Non-pigmented ciliary epithelial cell (primary cell): Measurements from ENCODE around the gene AGFG1.
"Not testable (repeated sequence)": the region's sequence is repeated elsewhere in the genome, so short reads cannot be mapped to it uniquely, and the experiment has no call there.

Experiments
- DNase-seq: peaks from one replicate; pipeline ENCODE4 v3.0.0-alpha.2; 2010; ENCODE audit warnings: low read depth

Gene AGFG1

DNA sequence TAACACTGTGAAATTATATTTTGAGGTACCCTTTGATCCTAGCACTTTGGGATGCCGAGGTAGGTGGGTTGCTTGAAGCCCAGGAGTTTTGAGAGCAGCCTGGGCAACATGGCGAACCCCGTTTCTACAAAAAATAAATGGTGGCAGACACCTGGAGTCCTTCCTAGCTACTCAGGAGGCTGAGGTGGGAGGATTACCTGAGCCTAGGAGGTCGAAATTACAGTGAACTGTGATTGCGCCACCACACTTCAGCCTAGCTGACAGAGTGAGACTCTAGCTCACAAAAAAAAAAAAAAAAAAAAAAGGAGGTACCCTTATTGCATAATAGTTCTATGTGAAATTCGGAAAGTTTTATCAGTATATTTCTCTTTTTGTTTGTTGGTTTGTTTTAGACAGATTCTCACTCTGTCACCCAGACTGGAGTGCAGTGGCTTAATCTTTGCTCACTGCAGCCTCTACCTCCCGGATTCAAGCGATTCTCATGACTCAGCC is 67.6 kb downstream of the AGFG1 start:
- no peak for DNase-seq

DNA sequence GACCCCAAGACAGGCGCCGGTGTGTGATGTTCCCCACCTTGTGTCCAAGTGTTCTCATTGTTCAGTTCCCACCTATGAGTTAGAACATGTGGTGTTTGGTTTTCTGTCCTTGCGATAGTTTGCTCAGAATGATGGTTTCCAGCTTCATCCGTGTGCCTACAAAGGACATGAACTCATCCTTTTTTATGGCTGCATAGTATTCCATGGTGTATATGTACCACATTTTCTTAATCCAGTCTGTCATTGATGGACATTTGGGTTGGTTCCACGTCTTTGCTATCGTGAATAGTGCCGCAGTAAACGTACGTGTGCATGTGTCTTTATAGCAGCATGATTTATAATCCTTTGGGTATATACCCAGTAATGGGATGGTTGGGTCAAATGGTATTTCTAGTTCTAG is 68.4 kb downstream of the AGFG1 start:
- DNase-seq = not testable (repeated sequence)

DNA sequence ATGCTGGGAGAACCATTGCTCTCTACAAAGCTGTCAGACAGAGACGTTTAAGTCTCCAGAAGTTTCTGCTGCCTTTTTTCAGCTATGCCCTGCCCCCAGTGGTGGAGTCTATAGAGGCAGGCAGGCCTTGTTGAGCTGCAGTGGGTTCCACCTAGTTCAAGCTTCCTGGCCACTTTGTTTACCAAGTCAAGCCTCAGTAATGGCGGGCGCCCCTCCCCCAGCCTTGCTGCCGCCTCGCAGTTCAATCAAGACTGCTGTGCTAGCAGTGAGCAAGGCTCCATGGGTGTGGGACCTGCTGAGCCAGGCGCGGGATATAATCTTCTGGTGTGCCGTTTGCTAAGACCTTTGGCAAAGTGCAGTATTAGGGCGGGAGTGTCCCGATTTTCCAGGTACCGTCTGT is 74.0 kb downstream of the AGFG1 start:
- DNase-seq = no peak

DNA sequence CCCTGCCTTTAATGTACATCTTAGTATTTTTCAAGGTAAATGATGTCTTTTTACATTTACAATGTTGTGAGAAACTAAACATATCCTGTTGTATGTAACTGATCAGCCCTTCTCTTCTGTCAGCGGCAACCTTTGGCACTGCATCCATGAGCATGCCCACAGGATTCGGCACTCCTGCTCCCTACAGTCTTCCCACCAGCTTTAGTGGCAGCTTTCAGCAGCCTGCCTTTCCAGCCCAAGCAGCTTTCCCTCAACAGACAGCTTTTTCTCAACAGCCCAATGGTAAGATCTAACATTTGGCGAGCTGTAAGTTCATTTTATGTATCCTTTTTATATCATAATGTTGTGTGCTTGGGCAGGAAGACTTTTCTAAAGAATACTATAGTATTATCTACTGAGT is 79.9 kb downstream of the AGFG1 start:
- DNase-seq = no peak

GRCh38 chr2:227562581-227562980 is 90.6 kb downstream of the AGFG1 start:
- DNase-seq = no peak

GRCh38 chr2:227565080-227565479 is 93.1 kb downstream of the AGFG1 start:
- DNase-seq = no peak

DNA sequence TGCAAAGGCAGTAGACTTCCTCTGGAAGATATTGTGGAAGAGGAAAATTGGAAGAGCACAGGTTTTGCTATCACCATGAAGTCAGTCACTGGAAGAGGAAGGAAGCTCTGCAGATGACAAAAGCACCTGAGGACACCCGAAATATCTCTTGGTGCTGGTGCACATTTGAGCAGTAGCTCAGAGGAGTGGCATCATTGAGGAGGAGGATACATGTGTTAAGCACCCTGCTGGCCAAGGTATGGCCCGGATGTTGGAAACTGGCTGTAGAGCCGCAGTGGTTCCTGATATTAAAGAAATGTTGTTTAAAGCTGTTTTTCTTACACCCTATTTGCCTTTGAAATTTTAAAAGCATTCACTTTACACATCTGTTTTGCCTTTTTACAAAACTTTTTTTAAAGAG is 94.1 kb downstream of the AGFG1 start:
- no peak for DNase-seq

DNA sequence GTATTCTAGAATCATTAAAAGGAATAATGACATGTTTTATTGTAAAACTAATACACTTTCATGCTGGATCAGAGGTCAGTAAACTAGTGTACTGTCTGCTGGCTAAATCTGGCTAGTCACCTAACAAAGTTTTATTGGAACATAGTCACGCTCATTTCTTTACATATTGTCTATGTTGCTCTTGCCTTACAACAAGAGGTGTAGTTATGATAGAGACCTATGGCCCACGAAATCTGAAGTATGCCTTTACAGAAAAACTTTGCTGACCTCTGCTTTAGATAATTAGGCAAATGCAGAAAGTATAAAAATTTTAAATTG is 96.9 kb downstream of the AGFG1 start:
- no peak for DNase-seq

DNA sequence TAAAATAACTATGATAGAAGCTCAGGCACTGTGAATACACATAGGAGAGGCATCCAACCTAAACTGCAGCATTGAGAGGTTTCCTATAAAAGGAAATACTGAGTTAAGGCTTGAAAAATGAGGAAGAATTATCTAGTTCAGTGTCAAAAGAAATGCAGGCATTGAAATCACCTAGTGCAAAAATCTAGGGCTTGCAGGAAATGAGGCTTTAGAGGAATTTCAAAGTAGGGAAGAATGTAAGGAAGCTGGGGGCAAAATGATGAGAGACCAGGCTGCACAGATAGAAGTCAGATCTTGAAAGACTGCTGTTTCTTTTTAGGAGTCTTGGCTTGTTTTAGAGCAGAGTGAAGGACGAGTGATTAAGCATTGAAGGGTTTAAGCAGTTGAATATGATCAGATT is 98.7 kb downstream of the AGFG1 start:
- no peak for DNase-seq

DNA sequence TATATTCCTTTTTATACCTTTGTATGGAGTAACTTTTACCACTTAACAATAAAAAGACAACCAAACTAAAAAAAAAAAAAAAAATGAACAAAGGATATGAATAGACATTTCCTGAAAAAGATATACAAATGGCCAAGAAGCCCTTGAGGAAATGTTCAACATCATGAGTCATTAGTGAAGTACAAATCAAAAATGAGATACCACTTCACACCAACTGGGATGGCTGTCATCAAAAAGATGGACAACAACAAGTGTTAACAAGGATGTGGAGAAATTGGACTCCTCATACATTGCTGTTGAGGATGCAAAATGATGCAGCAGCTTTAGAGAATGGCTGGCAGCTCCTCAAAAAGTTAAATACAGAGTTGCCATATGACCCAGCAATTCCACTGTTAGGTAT is 104.2 kb downstream of the AGFG1 start:
- no peak for DNase-seq

- DNase-seq = no peak
These were observed 104.9 kb downstream of the AGFG1 start for GRCh38 chr2:227576812-227577211.

DNA sequence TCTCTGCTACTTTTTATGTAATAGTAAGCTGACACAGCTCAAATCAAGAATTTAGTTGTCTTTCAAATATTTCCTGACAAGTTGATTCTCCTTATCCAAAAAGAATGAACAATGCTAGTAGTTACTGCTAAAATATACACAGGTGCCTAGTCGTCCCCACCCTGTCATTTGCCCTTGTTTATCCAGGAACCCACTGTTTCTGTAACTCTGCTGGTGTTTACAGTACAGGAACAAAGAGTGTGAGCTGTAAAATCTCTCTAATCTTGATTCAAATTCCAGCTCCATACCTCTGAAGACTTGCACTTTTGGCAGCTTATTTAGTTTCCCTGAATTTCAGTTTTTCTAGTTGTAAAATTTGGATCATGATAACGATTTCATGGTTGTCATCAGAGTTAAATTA is 105.6 kb downstream of the AGFG1 start:
- DNase-seq = no peak

DNA sequence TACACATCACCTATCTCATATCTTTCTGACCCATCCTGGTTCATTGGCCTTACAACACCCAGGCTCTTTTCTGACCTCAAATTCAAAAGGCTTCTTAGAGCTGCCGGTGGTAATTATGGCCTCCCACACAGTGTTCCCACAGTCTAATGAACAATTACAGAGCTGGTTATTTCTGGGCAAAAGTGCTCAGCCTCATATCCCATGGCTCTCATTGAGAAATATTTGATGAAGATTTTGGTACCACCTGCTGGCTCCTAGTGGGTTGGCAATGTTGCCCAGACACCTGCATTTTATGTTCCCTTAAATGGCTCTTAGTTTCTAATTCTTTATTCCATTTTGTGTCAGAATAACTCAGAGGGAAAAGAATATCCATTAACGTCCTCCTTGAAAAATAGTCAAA is 106.7 kb downstream of the AGFG1 start:
- no peak for DNase-seq

GRCh38 chr2:227579791-227580190 is 107.8 kb downstream of the AGFG1 start:
- no peak for DNase-seq

GRCh38 chr2:227582369-227582768 is 110.4 kb downstream of the AGFG1 start:
- no peak for DNase-seq

- DNase-seq = no peak
These were observed 120.9 kb downstream of the AGFG1 start for GRCh38 chr2:227592694-227593387.

GRCh38 chr2:227595797-227596196 is 123.8 kb downstream of the AGFG1 start:
- no peak for DNase-seq

GRCh38 chr2:227597036-227597435 is 125.1 kb downstream of the AGFG1 start:
- no peak for DNase-seq

DNA sequence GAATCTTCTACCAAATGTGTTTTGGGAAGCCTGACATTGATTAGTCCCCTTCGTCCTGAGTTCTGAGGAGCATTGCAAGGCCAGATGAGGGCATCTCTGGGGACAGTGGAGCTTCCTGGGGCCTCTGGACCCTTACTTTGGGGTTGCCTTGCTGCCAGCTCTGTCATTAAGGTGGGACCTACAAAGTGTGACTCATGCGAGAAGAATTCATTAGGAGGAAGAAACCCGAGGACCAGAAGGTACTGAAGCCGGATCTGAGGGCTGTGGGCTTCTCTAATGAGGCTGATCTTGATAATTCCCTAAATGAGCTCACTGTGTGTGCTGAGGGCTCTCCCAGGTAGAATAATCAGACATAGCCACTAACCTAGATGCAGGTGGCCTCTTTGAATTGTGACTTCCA is 126.0 kb downstream of the AGFG1 start:
- no peak for DNase-seq

DNA sequence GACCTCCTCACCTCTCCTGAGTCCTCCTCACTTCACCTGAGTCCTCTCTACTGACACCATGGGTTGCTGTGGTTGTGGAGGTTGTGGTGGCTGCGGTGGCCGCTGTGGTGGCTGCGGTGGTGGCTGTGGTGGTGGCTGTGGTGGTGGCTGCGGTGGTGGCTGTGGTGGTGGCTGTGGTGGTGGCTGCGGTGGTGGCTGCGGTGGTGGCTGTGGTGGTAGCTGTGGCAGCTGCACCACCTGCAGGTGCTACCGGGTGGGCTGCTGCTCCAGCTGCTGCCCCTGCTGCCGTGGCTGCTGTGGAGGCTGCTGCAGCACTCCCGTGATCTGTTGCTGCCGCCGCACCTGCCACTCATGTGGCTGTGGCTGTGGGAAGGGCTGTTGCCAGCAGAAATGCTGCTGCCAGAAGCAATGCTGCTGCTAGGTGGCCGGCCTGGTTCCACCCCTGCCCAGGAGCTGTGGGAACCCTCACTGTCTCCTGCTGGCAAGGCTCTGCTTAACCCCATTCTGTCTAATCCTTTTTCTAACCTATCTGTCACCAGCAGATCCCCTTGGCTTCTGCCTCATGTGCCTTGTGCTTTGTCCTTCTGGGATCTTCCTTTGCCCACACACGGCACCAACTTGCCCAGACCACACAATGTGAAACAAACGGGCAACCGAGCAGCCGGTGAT is 127.0 kb downstream of the AGFG1 start, which contains the start of gene SCYGR2:
Gene SCYGR2 (plus strand): TSS at position 59 of the 669 bp plus-strand sequence. CDS start 0 bp downstream, at position 59.
- DNase-seq = not testable (repeated sequence)

GRCh38 chr2:227602358-227602757 is 130.4 kb downstream of the AGFG1 start:
- DNase-seq = no peak

DNA sequence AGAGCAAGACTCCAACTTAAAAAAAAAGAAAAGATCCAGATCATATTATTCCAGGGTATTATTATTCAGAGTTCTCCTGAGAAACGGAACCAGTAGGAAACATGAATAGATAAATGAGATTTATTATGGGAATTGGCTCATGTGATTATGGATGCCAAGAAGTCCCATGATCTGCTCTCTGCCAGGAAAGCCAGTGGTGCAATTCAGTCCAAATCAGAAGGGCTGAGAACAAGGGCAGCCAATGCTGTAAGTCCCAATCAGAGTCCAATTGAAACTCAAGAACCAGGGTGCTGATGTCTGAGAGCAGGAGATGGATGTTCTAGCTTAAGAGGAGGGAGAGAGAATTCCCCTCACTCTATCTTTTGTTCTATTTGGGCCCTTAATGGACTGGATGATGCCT is 134.5 kb downstream of the AGFG1 start:
- no peak for DNase-seq

DNA sequence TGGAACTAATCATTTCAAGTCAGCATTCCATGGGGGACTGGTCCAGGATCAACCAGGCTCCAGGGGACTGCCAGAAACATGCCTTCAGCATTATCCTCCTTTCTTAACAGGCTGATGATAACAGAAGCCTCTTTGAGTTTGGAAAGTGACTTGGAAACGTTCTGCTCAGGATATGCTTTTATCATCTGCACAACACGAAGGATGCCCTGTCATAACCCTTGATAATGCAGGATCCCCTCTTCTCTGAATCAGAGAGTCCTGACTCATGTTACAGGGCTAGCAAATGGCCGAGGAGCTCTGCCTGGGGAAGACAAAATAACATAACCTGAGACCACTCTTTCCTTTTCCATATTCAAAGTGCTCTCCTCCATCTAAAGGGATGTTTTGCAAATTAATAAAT is 136.0 kb downstream of the AGFG1 start:
- DNase-seq = no peak
